GM23338 (cell line): Measurements from ENCODE around the gene NPLOC4. TPM values are rescaled to one million over a fixed set of nuclear protein-coding genes. Genes with fewer than 3 reads are reported as not detected.
A peak's percentile ranks its signal among the peaks of the same experiment; 100 is the strongest.

Experiments
- ATAC-seq: fragments of 200-7000 bp; cut with Tn5 transposase; 3 replicates; pipeline ENCODE4 v1.9.1; 2020
- DNase-seq: peaks from one replicate; pipeline ENCODE4 v3.0.0-alpha.2; 2015; ENCODE audit warnings: low spot score
- H2AFZ ChIP-seq: fragments of 200-600 bp; sonication (generic); 2 replicates; pipeline ENCODE4 v1.8.0; 2016; ENCODE audit warnings: antibody characterized with exemption, mild to moderate bottlenecking, moderate library complexity
- H3F3A ChIP-seq: fragments of 200-600 bp; sonication (generic); replicated peaks from 2 replicates; pipeline ENCODE4 v1.8.0; 2017; ENCODE audit warnings: antibody characterized with exemption, mixed run types, low read depth
- H3K27ac ChIP-seq: fragments of 200-600 bp; sonication (generic); 2 replicates; pipeline ENCODE4 v1.6.1; 2016; ENCODE audit warnings: low read depth
- H3K27me3 ChIP-seq: fragments of 200-600 bp; sonication (generic); 2 replicates; pipeline ENCODE4 v1.8.0; 2016; ENCODE audit warnings: mild to moderate bottlenecking, mixed run types, moderate library complexity; ENCODE audit not compliant: insufficient read depth
- H3K36me3 ChIP-seq: fragments of 200-600 bp; sonication (generic); 2 replicates; pipeline ENCODE4 v1.8.0; 2016; ENCODE audit warnings: mild to moderate bottlenecking; ENCODE audit not compliant: insufficient read depth
- H3K4me1 ChIP-seq: fragments of 200-600 bp; sonication (generic); 2 replicates; pipeline ENCODE4 v1.8.0; 2016; ENCODE audit warnings: mild to moderate bottlenecking, moderate library complexity; ENCODE audit not compliant: insufficient read depth
- H3K4me2 ChIP-seq: fragments of 200-600 bp; sonication (generic); 2 replicates; pipeline ENCODE4 v1.7.1; 2017; ENCODE audit warnings: mixed run types
- H3K4me3 ChIP-seq: fragments of 200-600 bp; sonication (generic); 2 replicates; pipeline ENCODE4 v1.6.1; 2016; ENCODE audit warnings: mixed run types
- H3K79me2 ChIP-seq: fragments of 200-600 bp; sonication (generic); replicated peaks from 2 replicates; pipeline ENCODE4 v1.8.0; 2017; ENCODE audit warnings: mild to moderate bottlenecking; ENCODE audit not compliant: insufficient read depth
- H3K9me2 ChIP-seq: fragments of 200-600 bp; sonication (generic); 2 replicates; pipeline ENCODE4 v1.8.0; 2017; ENCODE audit not compliant: insufficient read depth
- H4K20me1 ChIP-seq: fragments of 200-600 bp; sonication (generic); replicated peaks from 2 replicates; pipeline ENCODE4 v1.8.0; 2017; ENCODE audit warnings: mild to moderate bottlenecking; ENCODE audit not compliant: insufficient read depth
- H3K27ac Mint-ChIP-seq: 2 replicates; pipeline ENCODE4 v1.8.0; 2020; ENCODE audit warnings: inconsistent platforms, mild to moderate bottlenecking, moderate library complexity, mixed read lengths
- H3K27me3 Mint-ChIP-seq: 3 replicates; pipeline ENCODE4 v1.8.0; 2022; ENCODE audit warnings: low read depth, mild to moderate bottlenecking, moderate library complexity, mixed read lengths, inconsistent platforms; ENCODE audit not compliant: insufficient read depth, poor library complexity
- H3K36me3 Mint-ChIP-seq: 3 replicates; pipeline ENCODE4 v1.8.0; 2021; ENCODE audit warnings: low read depth, mild to moderate bottlenecking, inconsistent platforms, moderate library complexity, mixed read lengths
- H3K4me1 Mint-ChIP-seq: 3 replicates; pipeline ENCODE4 v1.8.0; 2020; ENCODE audit warnings: mild to moderate bottlenecking, inconsistent platforms, mixed read lengths
- H3K4me3 Mint-ChIP-seq: 3 replicates; pipeline ENCODE4 v1.8.0; 2021; ENCODE audit warnings: moderate library complexity, mild to moderate bottlenecking, inconsistent platforms, mixed read lengths
- H3K9me3 Mint-ChIP-seq: 3 replicates; pipeline ENCODE4 v1.8.0; 2020; ENCODE audit warnings: moderate library complexity, mild to moderate bottlenecking, inconsistent platforms, mixed read lengths
- CREB1 ChIP-seq: fragments of 250-450 bp; sonication (Bioruptor Pico); IDR thresholded peaks from 2 replicates; pipeline ENCODE4 v1.5.0; 2020; ENCODE audit warnings: low read depth, mild to moderate bottlenecking, moderate library complexity
- CTCF ChIP-seq, 2 experiments: fragments of 200-600 bp in 1 of 2; sonication (generic) in 1 of 2; conservative IDR thresholded peaks; 2 replicates each; pipeline versions ENCODE4 v1.5.1 to v1.6.1; 2016 to 2017; ENCODE audit warnings: antibody characterized with exemption in 2 of 2, low read depth in 2 of 2, mild to moderate bottlenecking in 2 of 2, moderate library complexity in 1 of 2
- EZH2phosphoT487 ChIP-seq: fragments of 200-600 bp; sonication (generic); IDR thresholded peaks from one replicate; pipeline ENCODE4 v1.8.1; 2018; ENCODE audit warnings: antibody characterized with exemption; ENCODE audit not compliant: unreplicated experiment
- JUNB ChIP-seq: IDR thresholded peaks from one replicate; pipeline ENCODE4 v1.6.1; 2016; ENCODE audit warnings: antibody characterized with exemption; ENCODE audit not compliant: unreplicated experiment
- NANOG ChIP-seq: IDR thresholded peaks from 2 replicates; pipeline ENCODE4 v1.6.1; 2016; ENCODE audit warnings: antibody characterized with exemption, borderline replicate concordance
- POLR2AphosphoS5 ChIP-seq: IDR thresholded peaks from 2 replicates; pipeline ENCODE4 v1.6.1; 2016; ENCODE audit warnings: antibody characterized with exemption, low read depth
- REST ChIP-seq: IDR thresholded peaks from one replicate; pipeline ENCODE4 v1.6.1; 2018; ENCODE audit warnings: antibody characterized with exemption; ENCODE audit not compliant: unreplicated experiment
- ZNF114 ChIP-seq: fragments of 250-450 bp; sonication (Bioruptor Pico); IDR thresholded peaks from 2 replicates; pipeline ENCODE4 v1.5.0; 2020; ENCODE audit warnings: mild to moderate bottlenecking, moderate library complexity
- polyA plus RNA-seq: library from polyadenylated mRNA; unstranded; fragments of >200 nt; fragmentation: Nextera tagmentation; extraction: Ambion mirVana; gene quantifications from 2 replicates; pipeline ENCODE4 v1.2.1, GENCODE V29; 2016
- total RNA-seq: library from RNA; depleted of rRNA; stranded (reverse); fragments of >200 nt; shearing (Covaris generic); gene quantifications from 2 replicates; pipeline ENCODE4 v1.2.3, GENCODE V29; 2014

The NPLOC4 gene
- total and polyA plus RNA-seq, 2 experiments from 2014 or later: 24.1 to 79.1 TPM

GRCh38 chr17:81601525-81602120 is 35.3 kb downstream of the NPLOC4 start:
- ATAC-seq (peak; percentile 96), DNase-seq (peak; percentile 78)
- Histone ChIP-seq H3K4me3 (no peak overlapping the region), H3K79me2 (0 out of 2 replicates have a peak, but pooled peaks cover 9% of the 10 kb centered on the region), H3K4me1 (no peaks in the 10 kb centered on the region), H2AFZ (no peak overlapping the region), H3F3A (peaks cover 22% of the 10 kb centered on the region), H3K27ac (no peak overlapping the region), H3K9me2 (no peaks in the 10 kb centered on the region), H3K4me2 (no peak overlapping the region), H4K20me1 (peaks cover 25% of the 10 kb centered on the region), H3K36me3 (peaks cover 63% of the 10 kb centered on the region), H3K27me3 (no peaks in the 10 kb centered on the region)
- Mint-ChIP-seq H3K4me1 (no peaks in the 10 kb centered on the region), H3K36me3 (peaks cover 71% of the 10 kb centered on the region), H3K27ac (no peak overlapping the region), H3K9me3 (no peaks in the 10 kb centered on the region), H3K4me3 (no peak overlapping the region), H3K27me3 (no peaks in the 10 kb centered on the region)
- TF ChIP-seq CTCF (conservative IDR thresholded peaks at IDR 0.05; ENCODE audit: low read depth in 2 of 2) (peak; percentile 70 to 82), POLR2AphosphoS5 (no peak)

GRCh38 chr17:81599719-81600486 is 37.0 kb downstream of the NPLOC4 start:
- Histone ChIP-seq H3F3A (peaks cover 20% of the 10 kb centered on the region), H3K9me2 (no peaks in the 10 kb centered on the region), H3K36me3 (peaks cover 63% of the 10 kb centered on the region), H2AFZ (no peak overlapping the region), H3K27me3 (no peaks in the 10 kb centered on the region), H3K4me3 (no peak overlapping the region), H4K20me1 (peaks cover 29% of the 10 kb centered on the region), H3K4me1 (no peaks in the 10 kb centered on the region), H3K27ac (no peak overlapping the region), H3K4me2 (no peak overlapping the region), H3K79me2 (0 out of 2 replicates have a peak, but pooled peaks cover 9% of the 10 kb centered on the region)
- Mint-ChIP-seq H3K9me3 (no peaks in the 10 kb centered on the region), H3K27me3 (no peaks in the 10 kb centered on the region), H3K27ac (no peak overlapping the region), H3K4me1 (no peaks in the 10 kb centered on the region), H3K4me3 (no peak overlapping the region), H3K36me3 (peaks cover 73% of the 10 kb centered on the region)
- peak; percentile 20 for DNase-seq
- no peak for ATAC-seq
- TF ChIP-seq JUNB (no peak), REST (no peak), ZNF114 (CRISPR knock-in tag) (no peak), CREB1 (CRISPR knock-in tag) (no peak), POLR2AphosphoS5 (no peak), NANOG (no peak), CTCF (conservative IDR thresholded peaks at IDR 0.05; ENCODE audit: low read depth in 2 of 2) (no peak), EZH2phosphoT487 (no peak)
